AG04450 (cell line): Measurements from ENCODE around the gene FOXO3. TPM values are rescaled to one million over a fixed set of nuclear protein-coding genes. Genes with fewer than 3 reads are reported as not detected.

Source experiments
- CTCF ChIA-PET: fragments of 300-600, 350-600 bp; formaldehyde crosslinking; extraction: SDS; loops from one replicate; lab custom pipeline; 2022; ENCODE audit warnings: antibody characterized with exemption, inconsistent platforms; lab: Charles Lee
- POLR2A ChIA-PET: fragments of 350-600 bp; formaldehyde crosslinking; extraction: SDS; loops from one replicate; lab custom pipeline; 2021; ENCODE audit warnings: antibody characterized with exemption, inconsistent platforms; lab: Yijun Ruan, JAX
- DNase-seq: peaks from one replicate; pipeline ENCODE4 v3.0.0-alpha.2; 2011; ENCODE audit warnings: low read depth, low spot score
- H3K27ac ChIP-seq: one replicate; pipeline ENCODE4 v1.5.1; 2012; ENCODE audit warnings: low read depth, low read length, control low read depth
- H3K27me3 ChIP-seq: one replicate; pipeline ENCODE4 v1.6.0; 2012; ENCODE audit warnings: low read length; ENCODE audit not compliant: control insufficient read depth, insufficient read depth
- H3K4me3 ChIP-seq: 2 replicates; pipeline ENCODE4 v1.5.1; 2011; ENCODE audit warnings: mild to moderate bottlenecking, low read depth, low read length, control low read depth
- H3K9me3 ChIP-seq: 2 replicates; pipeline ENCODE4 v1.5.1; 2012; ENCODE audit warnings: low read length; ENCODE audit not compliant: control insufficient read depth, insufficient read depth
- polyA plus RNA-seq: library from polyadenylated mRNA; depleted of rRNA; stranded (reverse); fragments of >200 nt; gene quantifications from 2 replicates; pipeline ENCODE4 v1.2.3, GENCODE V29; 2011
- TF ChIP-seq, protein P1 (sequence below): IDR thresholded peaks from 2 replicates; pipeline ENCODE4 v1.5.1; 2011; ENCODE audit warnings: low read depth, low read length, control low read depth, inconsistent platforms

The FOXO3 gene
- polyA plus RNA-seq, 1 experiment = 32.7 TPM

DNA sequence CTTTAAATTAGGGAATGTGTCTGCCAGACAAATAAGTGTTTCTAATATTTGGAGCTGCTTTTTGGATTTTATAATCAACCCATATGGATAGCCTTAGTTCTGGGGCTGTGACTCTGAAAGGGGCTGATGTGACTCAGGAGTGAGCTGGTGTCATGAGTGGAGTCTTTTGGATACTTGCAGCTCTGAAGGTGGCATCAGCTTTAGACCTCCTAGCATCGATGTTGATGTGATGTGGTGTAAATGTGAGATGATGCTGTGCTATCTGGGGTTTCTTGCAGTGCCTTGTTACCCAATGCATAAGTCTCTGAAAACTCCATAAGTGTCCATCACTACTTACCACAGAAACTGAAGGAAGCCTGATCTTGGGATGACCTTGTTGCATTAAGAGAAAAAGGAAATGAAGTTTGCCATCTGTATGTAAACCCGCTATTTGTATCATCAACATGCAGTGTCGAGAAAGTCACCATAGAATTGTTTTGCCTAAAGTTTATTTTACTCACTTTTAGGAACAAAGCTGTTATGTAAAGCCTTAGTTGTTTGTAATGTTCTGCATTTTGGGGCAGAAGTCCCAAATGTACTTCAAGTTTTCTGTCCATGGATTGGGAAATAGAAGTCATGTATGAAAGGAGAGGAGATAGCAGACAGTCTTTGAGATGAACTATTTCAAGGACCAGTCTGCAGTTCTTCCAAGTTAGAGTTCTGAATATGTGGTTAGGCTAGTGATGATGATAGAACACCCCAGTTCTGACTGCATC lies 8.0 kb downstream of the FOXO3 start:
- Histone ChIP-seq H3K4me3 (no peak overlapping the region), H3K9me3 (no peaks in the 10 kb centered on the region), H3K27ac (no peak overlapping the region), H3K27me3 (no peaks in the 10 kb centered on the region)
- ChIA-PET POLR2A (interaction anchor here (0.6 kb wide), 1 partner anchor 85 kb away, joined by 5 read pairs; no protein-coding TSS in a partner anchor), CTCF (interaction anchor here (0.5 kb wide), 1 partner anchor 324 kb away, joined by 3 read pairs; no protein-coding TSS in a partner anchor)
- TF ChIP-seq, protein P1, sequence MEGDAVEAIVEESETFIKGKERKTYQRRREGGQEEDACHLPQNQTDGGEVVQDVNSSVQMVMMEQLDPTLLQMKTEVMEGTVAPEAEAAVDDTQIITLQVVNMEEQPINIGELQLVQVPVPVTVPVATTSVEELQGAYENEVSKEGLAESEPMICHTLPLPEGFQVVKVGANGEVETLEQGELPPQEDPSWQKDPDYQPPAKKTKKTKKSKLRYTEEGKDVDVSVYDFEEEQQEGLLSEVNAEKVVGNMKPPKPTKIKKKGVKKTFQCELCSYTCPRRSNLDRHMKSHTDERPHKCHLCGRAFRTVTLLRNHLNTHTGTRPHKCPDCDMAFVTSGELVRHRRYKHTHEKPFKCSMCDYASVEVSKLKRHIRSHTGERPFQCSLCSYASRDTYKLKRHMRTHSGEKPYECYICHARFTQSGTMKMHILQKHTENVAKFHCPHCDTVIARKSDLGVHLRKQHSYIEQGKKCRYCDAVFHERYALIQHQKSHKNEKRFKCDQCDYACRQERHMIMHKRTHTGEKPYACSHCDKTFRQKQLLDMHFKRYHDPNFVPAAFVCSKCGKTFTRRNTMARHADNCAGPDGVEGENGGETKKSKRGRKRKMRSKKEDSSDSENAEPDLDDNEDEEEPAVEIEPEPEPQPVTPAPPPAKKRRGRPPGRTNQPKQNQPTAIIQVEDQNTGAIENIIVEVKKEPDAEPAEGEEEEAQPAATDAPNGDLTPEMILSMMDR = no peak
- no peak for DNase-seq

DNA sequence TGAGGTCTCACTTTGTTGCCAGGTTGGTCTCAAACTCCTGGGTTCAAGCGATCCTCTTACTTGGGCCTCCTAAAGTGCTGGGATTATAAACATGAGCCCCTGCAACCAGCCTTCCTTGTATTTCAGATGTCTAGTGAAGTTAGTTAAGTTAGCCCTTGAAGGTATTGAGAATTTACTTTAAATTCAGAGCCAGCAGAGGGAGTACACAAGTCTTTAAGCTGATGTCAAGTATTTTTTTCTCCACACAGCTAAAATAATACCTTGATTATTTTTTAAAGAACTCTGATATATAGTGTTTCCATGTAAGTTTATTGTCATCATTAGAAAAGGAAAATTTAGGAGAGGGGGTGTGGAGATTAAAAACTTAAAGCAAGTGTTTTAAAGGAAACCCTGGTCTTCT lies 9.8 kb downstream of the FOXO3 start:
- no peaks in the 10 kb centered on the region for H3K9me3 ChIP-seq
- no peaks in the 10 kb centered on the region for H3K27me3 ChIP-seq
- TF ChIP-seq, protein P1 = peak; percentile 41
- H3K27ac ChIP-seq = no peak overlapping the region
- ChIA-PET CTCF (interaction anchor here (0.6 to 0.8 kb wide), 2 partner anchors 83 to 323 kb away, joined by 3 read pairs; no protein-coding TSS in a partner anchor), POLR2A (no interaction called here)
- no peak for DNase-seq
- no peak overlapping the region for H3K4me3 ChIP-seq

DNA sequence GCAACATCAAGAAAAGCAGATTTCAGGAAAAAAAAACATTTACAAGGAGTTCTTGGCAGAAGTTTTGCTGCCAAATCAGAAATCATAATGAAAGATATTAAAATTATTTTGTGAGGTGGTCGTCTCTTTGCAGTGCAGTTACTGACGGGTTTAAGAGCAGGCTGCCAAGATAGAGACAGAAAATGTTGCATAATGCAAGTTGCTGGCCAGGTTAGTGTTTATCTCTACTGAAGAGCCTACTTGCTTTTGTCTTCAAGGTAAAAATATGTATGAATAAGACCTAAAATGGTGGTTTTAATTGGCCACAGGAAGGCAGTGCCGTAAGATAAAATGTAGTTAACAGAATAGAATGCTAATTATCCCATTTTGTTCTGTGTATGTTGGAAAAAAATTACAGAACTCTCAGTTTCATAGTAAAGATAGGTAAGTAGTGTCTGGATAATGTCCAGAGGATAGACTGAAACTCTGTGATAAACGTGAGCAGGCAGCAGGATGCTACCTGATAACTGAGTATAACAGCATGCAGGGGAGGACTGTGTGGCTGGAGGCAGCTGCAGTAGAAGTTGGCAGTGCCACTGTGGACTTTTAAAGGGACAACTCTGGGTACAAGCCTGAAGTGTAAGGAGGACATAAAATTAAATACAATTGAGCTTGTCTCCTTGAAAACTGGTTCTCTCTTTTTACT lies 13.9 kb downstream of the FOXO3 start:
- CTCF ChIA-PET = interaction anchor here (0.6 to 1.6 kb wide), 2 partner anchors 36 to 319 kb away, joined by 3 to 4 read pairs; no protein-coding TSS in a partner anchor
- no peak for DNase-seq
- no peak overlapping the region for H3K4me3 ChIP-seq
- H3K27ac ChIP-seq = no peak overlapping the region
- H3K27me3 ChIP-seq = no peaks in the 10 kb centered on the region
- H3K9me3 ChIP-seq = no peaks in the 10 kb centered on the region
- POLR2A ChIA-PET = interaction anchor here (0.7 kb wide), 1 partner anchor 518 kb away, joined by 7 read pairs; no protein-coding TSS in a partner anchor
- TF ChIP-seq, protein P1 = no peak

DNA sequence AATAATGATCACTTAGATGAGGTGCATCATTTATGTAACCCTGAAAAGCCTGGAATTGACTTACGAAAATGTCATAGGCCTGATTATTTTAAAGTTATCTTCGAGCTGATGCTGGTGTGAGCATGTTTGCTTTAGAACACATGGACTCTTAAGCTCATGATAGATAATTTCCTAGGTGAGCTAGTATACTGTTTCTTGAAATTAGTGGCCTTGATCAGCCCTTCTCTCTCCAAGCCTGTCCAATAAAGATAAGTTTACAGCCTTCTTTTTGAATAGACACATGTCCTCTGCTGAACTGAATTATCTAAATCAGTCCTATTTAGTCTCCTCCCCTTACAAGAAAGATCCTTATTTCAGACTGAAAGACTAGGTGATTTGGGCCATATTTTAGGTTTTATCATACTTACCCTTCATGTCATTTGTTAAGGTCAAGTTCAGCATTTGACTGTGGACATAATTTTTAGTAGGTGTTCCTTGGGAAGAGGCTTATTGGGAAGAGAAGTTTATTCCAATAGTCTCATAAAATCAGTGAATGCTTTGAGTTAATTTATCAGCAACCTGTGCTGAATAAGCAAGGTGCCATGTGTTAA lies 15.3 kb downstream of the FOXO3 start:
- Histone ChIP-seq H3K4me3 (no peak overlapping the region), H3K9me3 (no peaks in the 10 kb centered on the region), H3K27me3 (no peaks in the 10 kb centered on the region), H3K27ac (no peak overlapping the region)
- TF ChIP-seq, protein P1 = no peak
- DNase-seq = no peak
- CTCF ChIA-PET = interaction anchor here (0.5 to 1.6 kb wide), 3 partner anchors 11 to 317 kb away, joined by 3 to 5 read pairs (median 4); no protein-coding TSS in a partner anchor
- POLR2A ChIA-PET = interaction anchor here (0.9 kb wide), 1 partner anchor 15 kb away, joined by 3 read pairs; the partner anchor contains the start of gene FOXO3
